GM12878 (cell line): Measurements from ENCODE around the gene PIF1. TPM values are rescaled to one million over a fixed set of nuclear protein-coding genes. Genes with fewer than 3 reads are reported as not detected.

Experiments used
- ATAC-seq: fragments of 200-7000 bp; cut with Tn5 transposase; 3 replicates; pipeline ENCODE4 v1.9.1; 2020; ENCODE audit warnings: mild to moderate bottlenecking, moderate library complexity
- BruUV-seq: library from RNA; stranded (reverse); fragments of 400-500 nt; replicated peaks from 2 replicates; lab custom pipeline; 2021; lab: Mats Ljungman, UMichigan
- CTCF ChIA-PET: fragments of 300-600 bp; sonication (Branson Sonifier 250); formaldehyde crosslinking; extraction: SDS; loops from one replicate; lab custom pipeline; 2021; ENCODE audit warnings: inconsistent platforms; lab: Yijun Ruan, JAX
- POLR2A ChIA-PET: fragments of 350-600 bp; formaldehyde crosslinking; extraction: SDS; loops from one replicate; lab custom pipeline; 2021; ENCODE audit warnings: inconsistent platforms; lab: Charles Lee
- RAD21 ChIA-PET: fragments of 300-600 bp; sonication (Branson Sonifier 250); formaldehyde crosslinking; loops from one replicate; lab custom pipeline; 2023; ENCODE audit warnings: antibody characterized with exemption; ENCODE audit not compliant: unreplicated experiment; lab: Charles Lee
- SMC1A ChIA-PET: fragments of 300-600 bp; sonication (Branson Sonifier 250); formaldehyde crosslinking; loops from one replicate; lab custom pipeline; 2023; ENCODE audit not compliant: unreplicated experiment, uncharacterized antibody; lab: Charles Lee
- DNase-seq: peaks from one replicate; pipeline ENCODE4 v3.0.0-alpha.2; 2011; ENCODE audit warnings: low read depth, low spot score
- FAIRE-seq: peaks from 3 replicates; lab custom pipeline; 2011; peaks lifted over from hg19 to GRCh38; lab: Jason Lieb, UNC
- H2AFZ ChIP-seq: 2 replicates; pipeline ENCODE4 v1.6.0; 2011; ENCODE audit warnings: low read depth, low read length, control low read depth; ENCODE audit not compliant: control insufficient read depth
- H3K27ac ChIP-seq: 2 replicates; pipeline ENCODE4 v1.5.1; 2011; ENCODE audit warnings: control low read depth; ENCODE audit not compliant: control insufficient read depth, insufficient read depth
- H3K27me3 ChIP-seq, 2 experiments: replicated peaks in 1 of 2; 2 replicates each; pipeline versions ENCODE4 v1.6.0 to v1.6.1; 2011; ENCODE audit warnings: low read length in 1 of 2; ENCODE audit not compliant: control insufficient read depth in 2 of 2, insufficient read depth in 2 of 2
- H3K36me3 ChIP-seq, 2 experiments: 2 replicates each; pipeline ENCODE4 v1.5.1; 2011; ENCODE audit warnings: low read length in 1 of 2; ENCODE audit not compliant: control insufficient read depth in 2 of 2, insufficient read depth in 2 of 2
- H3K4me1 ChIP-seq: 2 replicates; pipeline ENCODE4 v1.6.1; 2011; ENCODE audit warnings: mild to moderate bottlenecking, low read length, moderate library complexity, mixed read lengths; ENCODE audit not compliant: control insufficient read depth, insufficient read depth
- H3K4me2 ChIP-seq: 2 replicates; pipeline ENCODE4 v1.6.0; 2011; ENCODE audit warnings: control low read depth; ENCODE audit not compliant: control insufficient read depth, insufficient read depth
- H3K4me3 ChIP-seq: fragments of 200-600 bp; sonication (generic); 2 replicates; pipeline ENCODE4 v1.5.1; 2016
- H3K79me2 ChIP-seq: 2 replicates; pipeline ENCODE4 v1.6.0; 2011; ENCODE audit warnings: low read length; ENCODE audit not compliant: control insufficient read depth, insufficient read depth
- H3K9ac ChIP-seq: 2 replicates; pipeline ENCODE4 v1.8.0; 2011; ENCODE audit warnings: low read length, control low read depth, mixed read lengths; ENCODE audit not compliant: control insufficient read depth, insufficient read depth
- H3K9me3 ChIP-seq: replicated peaks from 3 replicates; pipeline ENCODE4 v1.5.1; 2011; ENCODE audit warnings: mild to moderate bottlenecking, low read length; ENCODE audit not compliant: control insufficient read depth, insufficient read depth
- H4K20me1 ChIP-seq: 2 replicates; pipeline ENCODE4 v1.6.0; 2011; ENCODE audit not compliant: control insufficient read depth, insufficient read depth
- BHLHE40 ChIP-seq, 2 experiments: fragments of 450-650 bp in 1 of 2; IDR thresholded peaks; 2 replicates each; pipeline ENCODE4 v1.6.1; 2011 to 2017; ENCODE audit warnings: low read depth in 2 of 2, borderline replicate concordance in 1 of 2, improper control_type of control experiment in 1 of 2, low read length in 1 of 2, mild to moderate bottlenecking in 1 of 2
- CBX3 ChIP-seq: fragments of 200-600 bp; sonication (generic); IDR thresholded peaks from 2 replicates; pipeline ENCODE4 v1.6.1; 2016; ENCODE audit warnings: low read depth, borderline replicate concordance
- CBX5 ChIP-seq: sonication (generic); IDR thresholded peaks from 2 replicates; pipeline ENCODE4 v1.6.1; 2016; ENCODE audit warnings: low read depth, moderate library complexity, mild to moderate bottlenecking, inconsistent platforms
- CHD1 ChIP-seq: IDR thresholded peaks from 2 replicates; pipeline ENCODE4 v1.6.1; 2012; ENCODE audit warnings: low read depth, low read length, improper control_type of control experiment
- CREB1 ChIP-seq: IDR thresholded peaks from 2 replicates; pipeline ENCODE4 v1.6.1; 2012; ENCODE audit warnings: low read depth, mild to moderate bottlenecking, inconsistent platforms
- CREM ChIP-seq: IDR thresholded peaks from 2 replicates; pipeline ENCODE4 v1.6.1; 2014; ENCODE audit warnings: antibody characterized with exemption, low read depth
- DPF2 ChIP-seq: fragments of 450-650 bp; IDR thresholded peaks from 2 replicates; pipeline ENCODE4 v1.6.1; 2017; ENCODE audit warnings: mild to moderate bottlenecking
- EGR1 ChIP-seq, 2 experiments: IDR thresholded peaks; 1 replicate in 1 of 2; 2 replicates in 1 of 2; pipeline ENCODE4 v1.6.1; 2011 to 2012; ENCODE audit warnings: low read depth in 2 of 2, low read length in 2 of 2, borderline replicate concordance in 1 of 2, mild to moderate bottlenecking in 1 of 2, moderate library complexity in 1 of 2
- HDAC2 ChIP-seq: fragments of 200-600 bp; sonication (generic); IDR thresholded peaks from 2 replicates; pipeline ENCODE4 v1.6.1; 2017
- MXI1 ChIP-seq: fragments of 150-350 bp; IDR thresholded peaks from 2 replicates; pipeline ENCODE4 v1.6.1; 2011; ENCODE audit warnings: low read depth, mild to moderate bottlenecking, inconsistent platforms, low read length, improper control_type of control experiment
- NFXL1 ChIP-seq: fragments of 450-650 bp; IDR thresholded peaks from 2 replicates; pipeline ENCODE4 v1.6.1; 2017; ENCODE audit warnings: antibody characterized with exemption, mild to moderate bottlenecking, borderline replicate concordance
- NR2C1 ChIP-seq: fragments of 450-650 bp; IDR thresholded peaks from 2 replicates; pipeline ENCODE4 v1.6.1; 2017; ENCODE audit warnings: antibody characterized with exemption, mild to moderate bottlenecking, moderate library complexity
- POU2F2 ChIP-seq: IDR thresholded peaks from 3 replicates; pipeline ENCODE4 v1.6.1; 2011; ENCODE audit warnings: low read depth, mild to moderate bottlenecking, low read length, borderline replicate concordance
- SMAD5 ChIP-seq: IDR thresholded peaks from 2 replicates; pipeline ENCODE4 v1.6.1; 2016; ENCODE audit warnings: antibody characterized with exemption, low read depth
- ZNF217 ChIP-seq: fragments of 450-650 bp; IDR thresholded peaks from 2 replicates; pipeline ENCODE4 v1.6.1; 2017; ENCODE audit warnings: antibody characterized with exemption, mild to moderate bottlenecking
- WGBS: methylation state at CpG from one replicate; pipeline ENCODE4 v1.1.6; 2016; ENCODE audit warnings: low lambda C conversion rate; ENCODE audit not compliant: insufficient replicate concordance, insufficient coverage; ENCODE audit errors: missing lambda C conversion rate; 5-methylcytosine and 5-hydroxymethylcytosine counted together
- in situ Hi-C: fragments of 300-500 bp; cut with MboI; formaldehyde crosslinking; loops from 9 replicates; pipeline ENCODE4 v1.14.3; 2018; ENCODE audit warnings: mixed read lengths
- intact Hi-C: fragments of 100-400 bp; cut with micrococcal nuclease; formaldehyde crosslinking; loops from one replicate; pipeline ENCODE4 v1.14.2; 2022; ENCODE audit not compliant: unreplicated experiment
- polyA plus RNA-seq, 11 experiments: library from polyadenylated mRNA; depleted of rRNA in 4 of 11; unstranded in 6 of 11; stranded (reverse) in 5 of 11; fragments of >200 nt; fragmentation: Nextera tagmentation in 4 of 11; fragmentation: Illumina TruSeq in 1 of 11; extraction: Ambion mirVana in 4 of 11; extraction: Trizol in 1 of 11; gene quantifications; 1 replicate in 1 of 11; 2 replicates in 10 of 11; pipeline versions ENCODE4 v1.2.1 to v1.2.3, GENCODE V29; 2011 to 2016; ENCODE audit warnings: inconsistent platforms in 2 of 11, missing spikeins in 2 of 11, low read depth in 1 of 11
- total RNA-seq, 4 experiments: library from RNA; depleted of rRNA in 3 of 4; stranded (reverse); fragments of >200 nt in 3 of 4; fragmentation: Illumina TruSeq in 1 of 4; extraction: Trizol in 1 of 4; gene quantifications; 2 replicates each; pipeline versions ENCODE4 v1.2.1 to v1.2.3, GENCODE V29; 2013 to 2021
- TF ChIP-seq, protein P1 (sequence below): IDR thresholded peaks from 2 replicates; pipeline ENCODE4 v1.6.1; 2012; ENCODE audit warnings: low read depth, low read length, improper control_type of control experiment

The PIF1 gene
- total and polyA plus RNA-seq, 10 of the 15 experiments (the other 5 are each of a cell fraction or from before 2014, with no cell fraction given), result 3.7 to 68.9 (median 31.1) TPM

DNA sequence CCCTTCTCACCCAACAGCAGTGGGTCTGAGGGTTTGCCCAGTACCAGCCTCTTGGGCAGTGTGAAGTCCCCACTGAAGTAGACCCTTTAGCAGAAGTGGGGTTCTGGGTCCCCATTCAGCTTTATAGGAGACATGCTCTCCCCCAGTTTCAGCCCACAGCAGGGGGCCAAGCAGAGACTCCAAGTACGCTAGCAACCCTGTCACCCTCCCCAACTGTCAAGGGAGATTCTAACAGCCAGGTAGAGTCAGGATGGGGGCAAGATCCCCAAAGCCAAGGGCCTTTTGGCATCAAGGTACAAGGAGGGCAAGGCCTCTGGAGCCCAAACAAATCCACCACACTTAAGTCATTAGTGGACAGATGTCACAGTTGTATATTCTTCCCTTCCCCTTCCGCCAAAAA, 51.8 kb downstream of the PIF1 start (continued):
- TF ChIP-seq NR2C1 (no peak), CREM (no peak), MXI1 (no peak), NFXL1 (no peak)

DNA sequence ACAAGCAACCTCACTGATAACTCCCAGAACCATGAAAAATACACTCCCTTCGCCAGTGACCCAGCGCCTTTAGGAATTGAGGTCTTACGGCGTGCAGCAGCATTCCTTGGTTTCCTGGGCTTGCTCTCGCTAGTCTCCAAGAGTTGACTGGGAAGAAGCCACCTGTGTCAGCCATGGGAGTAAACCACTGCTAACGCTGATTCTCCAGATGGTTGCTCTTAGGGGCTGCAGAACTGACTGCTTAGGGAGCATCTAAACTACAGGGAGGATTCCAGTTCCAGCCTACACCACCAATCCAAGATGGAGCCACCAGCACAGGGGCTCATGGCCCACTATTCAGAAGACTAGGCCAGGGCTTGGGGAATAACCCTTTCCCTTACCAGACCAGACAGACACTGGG, 52.5 kb downstream of the PIF1 start:
- Histone ChIP-seq H3K36me3 (no peaks in the 10 kb centered on the region), H3K27me3 (peaks cover 10 to 17% of the 10 kb centered on the region in 2 experiments), H2AFZ (no peak overlapping the region), H4K20me1 (no peaks in the 10 kb centered on the region), H3K4me3 (no peak overlapping the region), H3K79me2 (no peaks in the 10 kb centered on the region), H3K4me2 (no peak overlapping the region), H3K27ac (no peak overlapping the region), H3K4me1 (no peaks in the 10 kb centered on the region), H3K9ac (no peak overlapping the region)
- no TSS peak for BruUV-seq
- WGBS, result 89% methylated on average over 6 of the region's 6 CpGs
- intact Hi-C loops (no loop called here), in situ Hi-C loops (no loop called here)
- SMC1A ChIA-PET, result no interaction called here
- no peak for DNase-seq
- CTCF ChIA-PET, result no interaction called here
- POLR2A ChIA-PET, result interaction anchor here (0.6 kb wide), 1 partner anchor 68 kb away, joined by 8 read pairs; no protein-coding TSS in a partner anchor
- TF ChIP-seq CBX5 (no peak), SMAD5 (no peak), HDAC2 (no peak), ZNF217 (no peak), CHD1 (no peak), EGR1 (IDR thresholded peaks at IDR 0.05; ENCODE audit: borderline replicate concordance in 1 of 2, low read depth in 2 of 2, low read length in 2 of 2) (no peak), POU2F2 (no peak), CBX3 (no peak), CREB1 (no peak), BHLHE40 (IDR thresholded peaks at IDR 0.05; ENCODE audit: borderline replicate concordance in 1 of 2, low read depth in 2 of 2, low read length in 1 of 2) (no peak), DPF2 (no peak)
- TF ChIP-seq, protein P1, sequence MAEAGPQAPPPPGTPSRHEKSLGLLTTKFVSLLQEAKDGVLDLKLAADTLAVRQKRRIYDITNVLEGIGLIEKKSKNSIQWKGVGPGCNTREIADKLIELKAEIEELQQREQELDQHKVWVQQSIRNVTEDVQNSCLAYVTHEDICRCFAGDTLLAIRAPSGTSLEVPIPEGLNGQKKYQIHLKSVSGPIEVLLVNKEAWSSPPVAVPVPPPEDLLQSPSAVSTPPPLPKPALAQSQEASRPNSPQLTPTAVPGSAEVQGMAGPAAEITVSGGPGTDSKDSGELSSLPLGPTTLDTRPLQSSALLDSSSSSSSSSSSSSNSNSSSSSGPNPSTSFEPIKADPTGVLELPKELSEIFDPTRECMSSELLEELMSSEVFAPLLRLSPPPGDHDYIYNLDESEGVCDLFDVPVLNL, result no peak
- TF ChIP-seq, all 136 proteins: peak for 0
- ATAC-seq, result no peak
- RAD21 ChIA-PET, result no interaction called here
- H3K9me3 ChIP-seq, result no peaks in the 10 kb centered on the region
- no peak for FAIRE-seq
